ENCODE measurements around the gene RXFP3.

- TF ChIP-seq CTCF (IDR thresholded peaks at IDR 0.05; ENCODE audit: low read depth, low read length, poor library complexity, severe bottlenecking): no peak
- no peak for TF ChIP-seq EZH2phosphoT487 (IDR thresholded peaks at IDR 0.05; ENCODE audit: borderline replicate concordance, low read length)
These were observed 44.8 kb upstream of the RXFP3 start for GRCh38 chr5:33891446-33891787.

Measured in DOHH2 (cell line).